GM21515 (cell line): ENCODE results near the gene IL31.
"Not testable (repeated sequence)": the region's sequence is repeated elsewhere in the genome, so short reads cannot be mapped to it uniquely, and the experiment has no call there.

Experiments
- ATAC-seq: cut with Tn5 transposase; IDR thresholded peaks from one replicate; pipeline ENCODE4 v1.9.1; 2021; ENCODE audit not compliant: unreplicated experiment

Gene IL31

DNA sequence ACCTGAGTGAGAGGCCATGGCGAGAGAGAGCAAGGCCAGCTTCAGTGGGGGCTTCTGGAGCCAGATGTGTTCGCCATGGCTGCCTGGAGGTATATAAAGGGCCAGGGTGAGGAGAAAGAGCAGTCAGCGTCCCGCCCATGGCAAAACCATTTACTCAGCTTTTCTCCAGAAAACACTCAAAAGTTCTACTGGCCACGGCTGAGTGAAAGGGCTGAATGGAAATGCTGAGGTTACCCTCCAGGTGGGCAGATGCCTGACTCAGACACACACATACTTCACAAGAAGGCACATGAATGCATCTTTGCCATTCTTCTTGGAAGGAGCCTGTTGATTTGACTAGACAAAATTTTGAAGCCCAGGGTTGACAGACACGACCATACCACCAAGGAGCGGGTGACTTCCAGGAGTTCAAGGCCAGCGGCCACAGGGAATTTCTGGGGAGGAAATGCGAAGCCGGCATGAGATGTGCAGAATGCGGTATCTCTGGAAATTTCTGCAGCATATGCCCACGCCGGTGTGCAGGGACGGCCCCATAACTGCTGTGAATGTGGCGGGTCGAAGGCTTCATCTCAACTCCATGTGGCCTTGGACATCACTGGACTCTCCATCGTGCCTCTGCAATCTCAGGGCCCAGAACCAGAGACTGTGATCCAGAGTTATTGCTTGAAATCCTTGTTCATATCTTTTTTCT lies at the start of gene IL31:
TSS of gene IL31 (minus strand) at position 67 of the 691 bp plus-strand sequence. CDS start at position 18, 49 bp downstream.
- no peak for ATAC-seq

DNA sequence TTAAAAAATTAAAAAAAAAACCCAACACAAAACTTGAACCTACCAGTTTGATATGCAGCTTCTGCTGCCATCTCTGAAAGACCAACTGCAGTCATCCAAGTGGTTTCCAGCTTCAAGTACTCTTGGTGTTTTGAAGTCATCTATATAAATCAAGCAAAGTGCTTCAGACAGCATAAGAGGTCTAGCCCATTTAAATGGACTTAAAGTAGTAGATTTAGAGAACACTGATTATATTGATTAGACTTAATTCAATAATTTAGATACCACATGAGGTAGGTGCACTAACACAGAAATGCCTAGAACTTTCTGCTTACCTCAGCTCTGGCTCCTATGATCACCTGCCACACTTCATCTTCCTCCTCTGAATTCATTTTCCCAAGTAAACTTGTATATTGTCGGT lies 42.4 kb upstream of the IL31 start:
- no peak for ATAC-seq

DNA sequence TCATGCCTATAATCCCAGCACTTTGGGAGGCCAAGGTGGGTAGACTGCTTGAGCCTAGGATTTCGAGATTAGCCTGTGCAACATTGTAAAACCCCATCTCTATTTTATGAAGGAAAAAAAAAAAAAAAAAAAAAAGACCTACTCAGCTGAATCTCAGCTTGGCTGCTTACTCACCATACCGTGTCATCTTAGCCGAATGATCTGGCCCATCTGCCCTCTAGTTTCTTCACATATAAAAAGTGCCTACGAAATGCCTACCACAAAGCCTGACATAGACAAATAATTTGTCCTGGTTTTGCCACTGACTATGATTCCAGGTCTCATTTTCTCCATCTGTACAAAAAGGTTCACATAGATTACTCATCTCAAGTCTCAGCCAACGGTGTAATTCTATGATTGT lies 41.8 kb upstream of the IL31 start:
- ATAC-seq: no peak

DNA sequence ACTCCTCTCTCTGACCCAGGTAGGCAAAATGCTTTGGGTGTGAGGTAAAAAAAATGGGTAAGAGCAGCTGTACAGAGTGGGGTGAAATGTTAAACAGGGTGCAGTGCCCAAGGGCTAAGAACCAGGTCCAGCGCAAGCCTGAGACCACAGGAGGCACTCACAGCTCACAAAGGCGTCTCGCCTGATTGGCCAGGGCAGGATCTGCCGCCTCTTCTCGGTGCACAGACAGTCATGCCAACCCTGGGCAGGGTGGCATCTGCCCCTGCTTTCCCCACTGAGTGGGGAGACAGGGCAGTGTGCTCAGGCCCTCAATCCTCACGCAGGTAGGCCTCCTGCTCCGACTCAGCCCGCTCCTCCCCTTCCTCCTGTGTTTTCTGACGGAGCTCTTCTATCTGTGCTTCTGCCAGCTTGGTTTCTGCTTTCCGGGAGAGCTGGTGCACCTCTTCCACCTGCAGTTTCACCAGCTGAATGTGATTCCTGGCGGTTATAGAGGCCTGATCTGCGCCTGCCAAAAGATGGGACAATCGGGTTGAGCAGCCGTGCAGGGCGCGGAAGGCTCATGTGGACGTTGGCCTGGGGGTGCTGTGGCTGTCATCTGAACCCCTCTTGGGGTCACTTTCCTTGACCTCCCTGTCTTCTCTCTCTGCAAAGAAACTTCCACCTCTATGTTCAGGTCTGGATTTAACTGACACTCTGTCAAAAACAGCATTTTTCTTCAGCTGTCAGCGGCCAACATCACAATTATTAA lies 34.2 kb upstream of the IL31 start:
- ATAC-seq: no peak

DNA sequence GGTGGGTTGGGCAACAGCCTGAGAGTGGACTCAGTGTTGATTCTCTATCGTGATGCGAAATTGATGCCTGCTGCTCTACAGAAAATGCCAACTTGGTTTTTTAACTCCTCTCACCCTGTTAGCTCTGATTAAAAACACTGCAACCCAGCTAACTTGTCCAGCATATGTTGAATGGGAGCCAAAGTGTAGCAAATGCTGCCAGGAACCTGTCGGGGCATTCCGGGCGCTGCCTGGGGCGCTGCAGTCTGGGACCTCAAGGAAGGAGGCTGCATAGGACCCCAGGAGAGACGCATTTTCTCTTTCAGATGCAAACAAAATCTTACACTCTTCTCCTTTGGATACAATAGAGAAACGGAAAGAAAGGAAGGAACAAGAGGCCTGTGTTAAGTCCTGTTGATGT lies 33.4 kb upstream of the IL31 start:
- ATAC-seq: no peak

DNA sequence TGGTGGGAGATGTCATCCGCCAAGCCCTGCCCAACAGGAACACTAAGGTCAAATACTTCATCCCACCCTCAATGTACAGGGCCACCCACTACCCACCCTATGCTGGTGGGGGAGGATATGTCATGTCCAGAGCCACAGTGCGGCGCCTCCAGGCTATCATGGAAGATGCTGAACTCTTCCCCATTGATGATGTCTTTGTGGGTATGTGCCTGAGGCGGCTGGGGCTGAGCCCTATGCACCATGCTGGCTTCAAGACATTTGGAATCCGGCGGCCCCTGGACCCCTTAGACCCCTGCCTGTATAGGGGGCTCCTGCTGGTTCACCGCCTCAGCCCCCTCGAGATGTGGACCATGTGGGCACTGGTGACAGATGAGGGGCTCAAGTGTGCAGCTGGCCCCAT lies 33.0 kb upstream of the IL31 start:
- ATAC-seq: no peak

DNA sequence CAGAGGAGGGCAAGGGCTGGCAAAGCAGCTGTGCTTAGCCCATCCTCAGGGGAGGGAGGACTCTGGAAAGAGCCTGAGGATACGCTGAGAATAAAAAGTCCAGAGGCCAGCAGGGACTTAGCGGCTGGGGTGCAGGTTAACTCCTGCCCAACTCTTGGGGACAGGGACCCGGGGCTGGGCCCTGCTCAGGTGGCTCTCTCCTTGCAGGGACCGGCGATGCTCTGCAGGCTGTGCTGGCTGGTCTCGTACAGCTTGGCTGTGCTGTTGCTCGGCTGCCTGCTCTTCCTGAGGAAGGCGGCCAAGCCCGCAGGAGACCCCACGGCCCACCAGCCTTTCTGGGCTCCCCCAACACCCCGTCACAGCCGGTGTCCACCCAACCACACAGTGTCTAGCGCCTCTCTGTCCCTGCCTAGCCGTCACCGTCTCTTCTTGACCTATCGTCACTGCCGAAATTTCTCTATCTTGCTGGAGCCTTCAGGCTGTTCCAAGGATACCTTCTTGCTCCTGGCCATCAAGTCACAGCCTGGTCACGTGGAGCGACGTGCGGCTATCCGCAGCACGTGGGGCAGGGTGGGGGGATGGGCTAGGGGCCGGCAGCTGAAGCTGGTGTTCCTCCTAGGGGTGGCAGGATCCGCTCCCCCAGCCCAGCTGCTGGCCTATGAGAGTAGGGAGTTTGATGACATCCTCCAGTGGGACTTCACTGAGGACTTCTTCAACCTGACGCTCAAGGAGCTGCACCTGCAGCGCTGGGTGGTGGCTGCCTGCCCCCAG lies 32.3 kb upstream of the IL31 start:
- no peak for ATAC-seq

DNA sequence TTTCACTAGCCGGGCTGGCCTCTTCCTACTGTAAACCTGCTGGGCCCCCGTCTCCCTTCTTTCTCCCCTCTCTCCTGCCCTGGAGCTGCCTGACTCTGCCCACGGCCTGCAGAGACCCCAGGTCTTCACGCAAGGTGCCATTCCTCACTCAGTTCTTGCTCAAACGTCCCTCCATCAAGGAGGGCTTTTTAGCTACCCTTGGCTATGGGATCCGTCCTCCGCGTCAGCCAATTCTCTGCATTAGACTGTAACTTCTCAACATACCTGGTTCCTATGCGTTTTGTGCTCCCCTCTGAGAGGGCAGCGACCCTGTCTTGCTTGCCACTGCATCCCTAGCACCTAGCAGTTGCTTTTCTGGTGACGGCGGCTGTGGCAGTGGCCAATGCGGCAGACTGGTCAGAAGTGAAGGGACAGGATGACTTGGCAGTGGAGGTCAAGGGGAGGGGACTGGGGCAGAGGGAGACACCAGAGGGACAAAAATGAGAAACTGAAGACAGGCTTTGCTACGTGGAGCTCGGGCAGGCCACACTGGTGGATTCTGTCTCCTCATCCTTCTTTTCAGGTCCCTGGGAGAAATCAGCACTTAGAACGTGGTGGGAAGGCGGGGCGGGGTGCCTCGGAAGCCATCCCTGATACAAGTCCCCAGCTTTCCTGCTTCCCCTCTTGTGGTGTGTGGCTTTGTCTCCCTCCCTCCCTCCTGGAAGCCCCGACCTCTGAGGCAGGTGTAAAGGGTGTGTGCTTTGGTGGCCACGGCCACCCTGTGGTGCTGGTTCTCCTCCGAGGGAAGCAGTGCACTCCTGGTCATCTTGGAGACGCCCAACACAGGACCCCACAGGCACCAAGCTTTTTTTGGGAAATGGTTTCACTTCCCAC lies 31.3 kb upstream of the IL31 start:
- ATAC-seq: no peak

DNA sequence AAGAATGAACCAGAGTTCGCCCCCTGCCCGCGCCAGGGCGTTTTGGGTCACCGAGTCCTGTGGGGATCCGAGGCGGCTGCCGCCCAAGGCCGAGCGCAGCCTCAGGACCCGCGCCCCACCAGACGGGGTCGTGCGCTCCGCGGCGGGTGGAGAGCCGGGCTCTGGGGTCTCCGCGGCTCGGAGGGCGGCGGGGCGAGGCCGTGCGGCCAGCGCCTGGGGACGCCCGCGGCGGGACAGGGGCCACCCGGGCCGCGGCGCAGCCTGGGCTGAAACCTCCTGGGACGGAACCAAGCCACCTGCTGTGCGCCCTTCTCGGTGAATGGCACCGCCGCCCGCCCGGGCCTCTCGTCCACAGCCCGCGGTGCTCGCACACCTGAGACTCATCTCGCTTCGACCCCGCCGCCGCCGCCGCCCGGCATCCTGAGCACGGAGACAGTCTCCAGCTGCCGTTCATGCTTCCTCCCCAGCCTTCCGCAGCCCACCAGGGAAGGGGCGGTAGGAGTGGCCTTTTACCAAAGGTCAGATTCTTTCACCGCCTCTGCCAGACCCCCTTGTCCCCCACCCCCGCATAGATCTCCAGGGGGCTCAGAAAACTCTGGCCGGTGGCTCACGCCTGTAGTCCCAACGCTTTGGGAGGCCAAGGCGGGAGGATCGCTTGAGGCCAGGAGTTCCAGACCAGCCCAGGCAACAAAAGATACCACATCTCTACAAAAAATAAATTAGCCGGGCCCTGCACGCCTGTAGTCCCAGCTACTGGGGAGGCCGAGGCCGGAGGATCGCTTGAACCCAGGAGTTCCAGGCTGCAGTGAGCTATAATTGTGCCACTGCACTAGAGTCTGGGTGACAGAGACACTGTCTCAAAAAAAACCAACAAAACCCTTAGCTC lies 30.4 kb upstream of the IL31 start:
- peak; percentile 28 for ATAC-seq

DNA sequence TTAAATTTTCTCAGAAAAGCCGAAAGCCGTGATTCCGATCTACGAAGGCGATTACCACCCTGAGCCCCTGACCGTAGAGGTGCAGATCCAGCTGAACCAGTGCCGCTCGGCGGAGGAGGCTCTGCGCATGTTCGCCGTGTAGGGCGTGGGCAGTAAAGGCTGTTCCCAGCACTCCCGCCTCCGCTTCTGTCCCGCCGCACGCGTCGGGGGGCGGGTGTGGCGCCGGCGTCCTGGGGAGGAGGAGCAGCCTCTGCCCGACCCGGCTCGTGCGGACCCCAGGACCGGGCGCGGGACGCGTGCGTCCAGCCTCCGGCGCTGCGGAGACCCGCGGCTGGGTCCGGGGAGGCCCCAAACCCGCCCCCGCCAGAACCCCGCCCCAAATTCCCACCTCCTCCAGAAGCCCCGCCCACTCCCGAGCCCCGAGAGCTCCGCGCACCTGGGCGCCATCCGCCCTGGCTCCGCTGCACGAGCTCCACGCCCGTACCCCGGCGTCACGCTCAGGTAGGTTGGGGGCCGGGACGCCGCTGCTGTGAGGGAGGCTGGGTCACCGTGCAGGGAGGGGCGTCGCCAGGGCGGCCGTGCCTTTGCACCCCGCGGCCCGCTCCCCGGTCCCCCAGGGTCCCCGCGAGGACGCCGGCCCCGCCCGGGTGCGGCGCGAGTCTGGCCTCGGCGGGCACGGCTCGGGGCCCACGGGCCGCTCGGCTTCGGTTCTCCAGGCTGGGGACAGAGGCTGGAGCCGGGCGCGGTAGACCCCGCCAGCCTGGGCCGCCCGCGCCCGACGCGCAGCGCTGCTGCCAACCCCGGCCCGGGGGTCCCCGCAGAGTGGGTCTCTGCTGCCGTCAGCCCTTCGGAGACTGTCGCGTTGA lies 29.5 kb upstream of the IL31 start, which contains the start of gene B3GNT4:
TSS of gene B3GNT4 (plus strand) at position 409 of the 866 bp plus-strand sequence. CDS start 910 bp downstream, outside the sequence.
- peak; percentile 50 for ATAC-seq

DNA sequence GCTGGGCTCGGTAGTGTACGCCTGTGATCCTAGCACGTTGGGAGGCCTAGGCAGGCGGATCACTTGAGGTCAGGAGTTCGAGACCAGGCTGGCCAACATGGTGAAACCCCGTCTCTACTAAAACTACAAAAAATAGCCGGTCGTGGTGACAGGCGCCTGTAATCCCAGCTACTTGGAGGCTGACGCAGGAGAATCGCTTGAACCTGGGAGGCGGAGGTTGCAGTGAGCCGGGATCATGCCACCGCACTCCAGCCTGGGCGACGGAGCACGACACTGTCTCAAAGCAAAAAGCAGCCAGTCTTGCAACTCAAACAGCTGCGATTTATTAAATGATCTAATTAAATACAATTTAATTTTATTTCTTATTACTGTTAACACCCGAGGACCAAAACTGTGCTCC lies 28.8 kb upstream of the IL31 start:
- not testable (repeated sequence) for ATAC-seq

DNA sequence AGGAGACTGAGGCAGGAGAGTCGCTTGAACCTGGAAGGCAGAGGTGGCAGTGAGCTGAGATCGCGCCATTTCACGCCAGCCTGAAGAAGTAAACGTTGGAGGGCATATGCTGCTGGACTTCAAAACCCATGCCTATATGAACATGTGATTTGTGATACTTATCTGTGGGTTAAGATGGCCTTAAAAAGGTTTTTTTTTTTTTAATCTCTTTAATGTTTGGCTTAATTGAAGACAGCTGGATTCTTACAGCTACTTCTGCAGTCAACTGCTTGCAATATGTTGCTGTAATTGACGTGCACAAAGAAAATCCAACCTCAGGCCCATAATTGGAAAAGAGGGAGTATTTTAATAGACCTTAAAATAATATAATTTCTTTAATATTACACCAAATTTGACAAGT lies 28.0 kb upstream of the IL31 start:
- no peak for ATAC-seq

DNA sequence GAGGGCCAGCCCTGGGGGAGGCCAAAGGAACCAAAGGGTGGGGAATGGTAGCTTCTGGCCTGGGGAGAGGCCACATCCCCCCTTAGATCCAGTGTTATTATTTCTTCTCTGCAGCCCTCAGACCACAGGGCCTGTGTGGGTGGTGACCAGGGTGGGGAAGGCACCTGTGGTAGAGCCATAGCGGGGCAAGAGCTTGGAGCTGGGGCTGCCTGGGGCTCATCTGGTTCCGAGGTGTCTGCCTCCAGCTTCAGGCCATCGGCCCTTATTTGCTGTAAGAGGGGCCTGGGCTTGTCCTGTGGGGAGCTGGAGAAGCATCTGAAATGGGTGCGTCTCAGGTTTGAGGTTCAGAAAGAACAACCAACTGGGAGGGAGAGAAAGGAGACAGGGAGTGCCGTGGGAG lies 27.4 kb upstream of the IL31 start:
- ATAC-seq: no peak

DNA sequence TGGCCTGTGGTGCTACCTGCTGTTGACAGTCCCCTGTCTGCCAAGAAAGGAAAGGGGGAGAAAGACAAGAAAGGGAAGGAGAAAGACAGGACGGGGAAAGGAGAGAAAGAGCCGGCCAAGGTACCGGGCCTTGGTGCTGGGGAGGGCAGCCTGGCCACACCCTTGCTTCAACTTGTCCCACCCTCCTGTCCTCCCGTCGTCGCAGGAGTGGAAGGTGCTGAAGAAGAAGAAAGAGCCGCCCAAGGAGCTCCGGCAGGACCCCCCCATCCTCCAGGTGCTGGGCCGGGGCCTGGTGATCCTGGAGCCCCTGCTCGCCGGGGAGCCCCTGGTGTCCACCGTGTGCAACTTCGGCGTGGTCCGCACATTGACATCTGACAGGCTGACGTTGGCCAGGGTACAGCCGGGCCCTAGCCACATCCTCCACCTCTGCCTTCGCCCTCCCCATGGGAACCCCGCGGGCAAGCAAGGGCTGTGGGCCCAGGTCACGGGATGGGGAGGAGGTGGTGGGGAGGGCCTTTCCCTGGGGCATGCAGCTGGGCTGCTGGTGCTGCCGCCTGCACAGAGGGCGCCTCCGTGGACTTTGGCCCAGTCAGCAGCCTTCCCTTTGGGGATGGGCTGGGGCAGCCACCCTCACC lies 26.6 kb upstream of the IL31 start:
- no peak for ATAC-seq

DNA sequence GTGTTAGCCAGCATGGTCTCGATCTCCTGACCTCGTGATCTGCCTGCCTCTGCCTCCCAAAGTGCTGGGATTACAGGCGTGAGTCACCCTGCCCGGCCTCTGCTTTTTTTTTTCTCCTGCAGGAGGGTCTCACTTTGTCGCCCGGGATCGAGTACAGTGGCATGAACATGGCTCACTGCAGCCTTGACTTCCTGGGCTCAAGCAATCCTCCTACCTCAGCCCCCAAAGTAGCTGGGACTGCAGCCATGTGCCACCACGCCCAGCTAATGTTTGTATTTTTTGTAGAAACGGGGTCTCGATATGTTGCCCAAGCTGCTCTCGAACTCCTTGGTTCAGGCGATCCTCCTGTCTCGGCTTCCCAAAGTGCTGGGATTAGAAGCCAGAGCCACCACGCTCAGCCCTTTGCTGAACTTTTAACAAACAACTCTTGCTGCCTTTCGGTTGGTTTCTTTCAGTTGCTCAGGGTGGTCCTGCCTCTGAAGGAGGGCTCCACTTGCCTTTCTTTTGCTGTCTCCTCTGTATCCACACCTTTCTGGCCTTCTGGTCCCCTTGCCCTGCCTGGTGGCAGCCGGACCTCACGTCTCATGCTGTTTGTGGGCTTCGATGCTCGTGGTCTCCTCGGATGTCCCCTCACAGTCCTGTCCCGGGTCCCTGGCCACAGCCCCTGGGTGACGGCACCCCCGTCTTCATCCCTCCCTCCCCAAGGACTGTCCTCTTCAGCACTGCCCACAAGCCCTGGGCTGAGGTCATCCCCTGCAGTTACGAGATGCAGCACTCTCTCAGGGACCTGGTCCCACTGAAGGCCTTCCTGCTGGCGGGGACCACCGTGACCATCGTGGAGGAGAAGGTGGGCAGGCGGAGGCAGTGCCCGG lies 25.7 kb upstream of the IL31 start:
- ATAC-seq: no peak

DNA sequence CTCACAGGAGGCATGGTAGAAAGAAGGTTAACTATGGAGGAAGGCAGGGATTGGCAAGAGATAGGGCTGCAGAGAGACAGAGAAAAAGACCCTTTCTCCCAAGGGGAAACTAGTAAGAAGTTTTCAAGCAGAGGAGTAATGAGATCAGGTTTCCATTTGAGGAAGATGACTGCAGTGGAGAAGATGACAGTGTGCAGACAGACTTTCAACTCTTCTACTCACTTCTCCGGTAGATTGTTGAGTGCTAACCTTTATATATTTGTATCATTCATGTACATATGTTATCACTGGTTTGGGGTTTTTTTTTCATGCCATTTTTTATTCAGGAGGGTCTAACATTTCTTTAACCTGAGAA lies 23.6 kb upstream of the IL31 start:
- no peak for ATAC-seq

DNA sequence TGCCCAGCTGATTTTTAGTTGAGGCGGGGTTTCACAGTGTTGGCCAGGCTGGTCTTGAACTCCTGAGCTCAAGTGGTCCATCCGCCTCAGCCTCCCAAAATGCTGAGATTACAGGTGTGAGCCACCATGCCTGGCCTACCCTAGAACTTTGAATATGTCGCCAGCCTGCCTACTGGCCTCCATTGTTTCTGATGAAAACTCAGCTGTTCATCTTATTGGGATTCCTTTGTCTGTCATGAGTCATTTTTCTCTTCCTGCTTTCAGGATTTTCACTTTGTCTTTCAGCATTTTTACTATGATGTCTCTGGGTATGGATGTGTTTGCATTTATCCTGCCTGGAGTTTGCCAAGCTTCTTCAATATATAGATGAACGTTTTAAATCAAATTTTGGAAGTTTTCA lies 21.4 kb upstream of the IL31 start:
- no peak for ATAC-seq

DNA sequence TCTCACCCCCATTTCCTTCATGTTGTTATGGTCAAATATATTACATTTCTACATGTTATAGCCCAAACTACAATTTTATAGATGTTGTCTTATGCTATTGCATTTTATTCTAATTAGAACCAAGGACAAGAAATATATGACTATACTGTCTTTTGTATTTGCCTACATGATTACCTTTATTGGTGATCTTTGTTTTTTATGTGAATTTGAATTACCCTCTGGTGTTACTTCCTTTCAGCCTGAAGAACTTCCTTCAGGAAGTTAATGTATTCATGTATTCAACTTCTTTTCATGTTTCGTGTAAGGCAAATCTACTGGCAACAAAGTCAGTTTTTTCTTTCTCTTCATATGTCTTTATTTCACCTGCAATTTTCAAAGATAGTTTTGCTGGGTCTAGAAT lies 20.8 kb upstream of the IL31 start:
- ATAC-seq: no peak
